ENCODE results near the gene DHX40.

DNA sequence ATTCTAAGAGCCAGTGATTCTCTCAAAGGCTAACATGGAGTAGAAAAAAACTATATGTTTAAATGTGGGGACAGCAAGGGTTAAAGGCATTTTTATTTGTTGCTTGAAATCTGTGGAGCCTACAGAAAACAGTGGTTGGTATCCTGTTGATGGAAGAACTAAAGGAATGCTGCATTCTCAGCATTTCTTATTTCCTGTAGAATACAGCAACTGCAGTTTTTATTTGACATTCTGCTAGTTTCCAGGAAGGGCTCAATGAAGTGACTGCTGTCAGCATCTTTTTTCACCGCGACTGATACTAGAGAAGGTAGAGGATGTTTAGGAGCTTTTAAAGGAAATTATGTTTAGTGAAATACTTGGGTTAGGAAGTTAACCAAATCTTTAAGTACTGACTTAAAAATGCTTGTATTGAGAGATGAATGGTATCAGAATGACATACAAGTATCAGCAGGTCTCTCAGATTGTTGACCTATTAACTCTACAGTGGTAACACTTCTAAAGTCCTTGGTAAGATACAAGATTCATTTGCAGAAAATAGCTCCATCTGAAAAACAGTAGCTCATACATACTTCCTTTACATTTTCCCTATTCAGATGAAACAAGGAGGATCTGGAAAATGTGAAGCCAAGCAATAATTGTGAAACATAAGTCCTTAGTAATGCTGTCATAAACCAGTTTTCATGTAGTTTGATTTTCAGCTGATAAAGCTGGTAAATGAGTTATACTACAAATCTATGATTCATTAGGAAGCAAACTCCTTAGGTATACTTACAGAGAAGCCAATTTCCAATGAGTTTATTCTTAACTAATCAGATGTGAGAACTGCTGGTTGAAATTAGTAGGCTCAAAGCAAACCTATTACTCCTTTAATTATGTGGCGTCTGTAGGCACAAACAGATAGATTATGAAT is 69.5 kb downstream of the DHX40 start:
- TF ChIP-seq, protein P1, sequence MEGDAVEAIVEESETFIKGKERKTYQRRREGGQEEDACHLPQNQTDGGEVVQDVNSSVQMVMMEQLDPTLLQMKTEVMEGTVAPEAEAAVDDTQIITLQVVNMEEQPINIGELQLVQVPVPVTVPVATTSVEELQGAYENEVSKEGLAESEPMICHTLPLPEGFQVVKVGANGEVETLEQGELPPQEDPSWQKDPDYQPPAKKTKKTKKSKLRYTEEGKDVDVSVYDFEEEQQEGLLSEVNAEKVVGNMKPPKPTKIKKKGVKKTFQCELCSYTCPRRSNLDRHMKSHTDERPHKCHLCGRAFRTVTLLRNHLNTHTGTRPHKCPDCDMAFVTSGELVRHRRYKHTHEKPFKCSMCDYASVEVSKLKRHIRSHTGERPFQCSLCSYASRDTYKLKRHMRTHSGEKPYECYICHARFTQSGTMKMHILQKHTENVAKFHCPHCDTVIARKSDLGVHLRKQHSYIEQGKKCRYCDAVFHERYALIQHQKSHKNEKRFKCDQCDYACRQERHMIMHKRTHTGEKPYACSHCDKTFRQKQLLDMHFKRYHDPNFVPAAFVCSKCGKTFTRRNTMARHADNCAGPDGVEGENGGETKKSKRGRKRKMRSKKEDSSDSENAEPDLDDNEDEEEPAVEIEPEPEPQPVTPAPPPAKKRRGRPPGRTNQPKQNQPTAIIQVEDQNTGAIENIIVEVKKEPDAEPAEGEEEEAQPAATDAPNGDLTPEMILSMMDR (IDR thresholded peaks at IDR 0.05), result no peak
- no peak for TF ChIP-seq POLR2A (IDR thresholded peaks at IDR 0.05)
